ENCODE measurements around the gene LINC00305.

The LINC00305 gene

GRCh38 chr18:64042728-64043358 lies 106.0 kb downstream of the LINC00305 start:
- no peak for ATAC-seq

GRCh38 chr18:64037812-64038414 lies 111.0 kb downstream of the LINC00305 start:
- ATAC-seq = peak; percentile 53; the same call in 2 of the 3 replicates
- TF ChIP-seq CSRNP3 (CRISPR knock-in tag; IDR thresholded peaks at IDR 0.05) (no peak), RARB (CRISPR knock-in tag; IDR thresholded peaks at IDR 0.05) (no peak), ISL1 (CRISPR knock-in tag; IDR thresholded peaks at IDR 0.05) (no peak), GLIS3 (CRISPR knock-in tag; IDR thresholded peaks at IDR 0.05) (no peak), POU6F1 (CRISPR knock-in tag; IDR thresholded peaks at IDR 0.05; ENCODE audit: borderline replicate concordance, low read depth) (no peak), BACH2 (CRISPR knock-in tag; IDR thresholded peaks at IDR 0.05; ENCODE audit: borderline replicate concordance) (no peak), CREB5 (CRISPR knock-in tag; IDR thresholded peaks at IDR 0.05; ENCODE audit: low read depth) (no peak), ZNF8 (CRISPR knock-in tag; IDR thresholded peaks at IDR 0.05) (no peak), TOX (CRISPR knock-in tag; IDR thresholded peaks at IDR 0.05; ENCODE audit: borderline replicate concordance) (no peak)

More at GRCh38 chr18:64042728-64043358, 106.0 kb downstream of the LINC00305 start:
- TF ChIP-seq BACH2 (CRISPR knock-in tag; IDR thresholded peaks at IDR 0.05; ENCODE audit: borderline replicate concordance) = no peak
- no peak for TF ChIP-seq RARB (CRISPR knock-in tag; IDR thresholded peaks at IDR 0.05)
- TF ChIP-seq ZNF70 (CRISPR knock-in tag; IDR thresholded peaks at IDR 0.05) = no peak
- TF ChIP-seq OSR1 (CRISPR knock-in tag; IDR thresholded peaks at IDR 0.05) = no peak
- no peak for TF ChIP-seq TSHZ2 (CRISPR knock-in tag; IDR thresholded peaks at IDR 0.05)
- TF ChIP-seq GLIS3 (CRISPR knock-in tag; IDR thresholded peaks at IDR 0.05) = no peak
- no peak for TF ChIP-seq PPARA (CRISPR knock-in tag; IDR thresholded peaks at IDR 0.05; ENCODE audit: borderline replicate concordance)

- no peak for TF ChIP-seq OSR1 (CRISPR knock-in tag; IDR thresholded peaks at IDR 0.05)
- TF ChIP-seq BACH2 (CRISPR knock-in tag; IDR thresholded peaks at IDR 0.05; ENCODE audit: borderline replicate concordance) = no peak
- no peak for TF ChIP-seq GLIS3 (CRISPR knock-in tag; IDR thresholded peaks at IDR 0.05)
- TF ChIP-seq ISL1 (CRISPR knock-in tag; IDR thresholded peaks at IDR 0.05) = no peak
- no peak for TF ChIP-seq ZNF8 (CRISPR knock-in tag; IDR thresholded peaks at IDR 0.05)
Measured at GRCh38 chr18:64032312-64032711, 116.6 kb downstream of the LINC00305 start.

GRCh38 chr18:64031411-64031810 lies 117.5 kb downstream of the LINC00305 start:
- no peak for ATAC-seq
- TF ChIP-seq CREB5 (CRISPR knock-in tag; IDR thresholded peaks at IDR 0.05; ENCODE audit: low read depth) = no peak
- no peak for TF ChIP-seq ZNF565 (CRISPR knock-in tag; conservative IDR thresholded peaks at IDR 0.05; ENCODE audit: low read depth)
- no peak for TF ChIP-seq POU6F1 (CRISPR knock-in tag; IDR thresholded peaks at IDR 0.05; ENCODE audit: borderline replicate concordance, low read depth)
- no peak for TF ChIP-seq RARB (CRISPR knock-in tag; IDR thresholded peaks at IDR 0.05)
- TF ChIP-seq SNAI2 (CRISPR knock-in tag; IDR thresholded peaks at IDR 0.05) = no peak
- no peak for TF ChIP-seq PATZ1 (CRISPR knock-in tag; IDR thresholded peaks at IDR 0.05; ENCODE audit: borderline replicate concordance)
- TF ChIP-seq ISL1 (CRISPR knock-in tag; IDR thresholded peaks at IDR 0.05) = no peak
- TF ChIP-seq ZNF70 (CRISPR knock-in tag; IDR thresholded peaks at IDR 0.05) = no peak
- no peak for TF ChIP-seq TOX (CRISPR knock-in tag; IDR thresholded peaks at IDR 0.05; ENCODE audit: borderline replicate concordance)
- no peak for TF ChIP-seq PPARA (CRISPR knock-in tag; IDR thresholded peaks at IDR 0.05; ENCODE audit: borderline replicate concordance)
- no peak for TF ChIP-seq TSHZ2 (CRISPR knock-in tag; IDR thresholded peaks at IDR 0.05)

More at GRCh38 chr18:64032312-64032711, 116.6 kb downstream of the LINC00305 start:
- ATAC-seq = no peak
